H1 (cell line): ENCODE data around the gene CCBE1. TPM values are rescaled to one million over a fixed set of nuclear protein-coding genes. Genes with fewer than 3 reads are reported as not detected.

Experiments used
- CTCF ChIA-PET: fragments of 300-600 bp; sonication (Branson Sonifier 250); formaldehyde crosslinking; loops from one replicate; lab custom pipeline; 2021; ENCODE audit not compliant: partially characterized antibody; lab: Charles Lee
- POLR2A ChIA-PET: fragments of 300-600 bp; sonication (Branson Sonifier 250); formaldehyde crosslinking; loops from one replicate; lab custom pipeline; 2021; ENCODE audit warnings: inconsistent platforms; ENCODE audit not compliant: partially characterized antibody; lab: Charles Lee
- DNase-seq, 2 experiments: peaks; one replicate each; pipeline versions ENCODE4 v3.0.0 to v3.0.0-alpha.2; 2010 to 2022; ENCODE audit warnings: low spot score in 2 of 2, low read depth in 1 of 2, mixed read lengths in 1 of 2
- FAIRE-seq: peaks from 2 replicates; lab custom pipeline; 2011; peaks lifted over from hg19 to GRCh38; lab: Jason Lieb, UNC
- H2AFZ ChIP-seq: 2 replicates; pipeline ENCODE4 v1.8.1; 2012; ENCODE audit warnings: low read length, inconsistent platforms
- H2AK5ac ChIP-seq: 2 replicates; pipeline ENCODE4 v1.6.1; 2013; ENCODE audit warnings: low read depth, low read length
- H2BK120ac ChIP-seq: replicated peaks from 2 replicates; pipeline ENCODE3; 2013; ENCODE audit warnings: low read depth, low read length, inconsistent platforms
- H2BK12ac ChIP-seq: 2 replicates; pipeline ENCODE4 v1.6.1; 2013; ENCODE audit warnings: low read depth, low read length
- H2BK15ac ChIP-seq: 2 replicates; pipeline ENCODE4 v1.6.1; 2013; ENCODE audit warnings: low read length
- H2BK20ac ChIP-seq: 2 replicates; pipeline ENCODE4 v1.6.1; 2013; ENCODE audit warnings: low read length
- H2BK5ac ChIP-seq: 2 replicates; pipeline ENCODE4 v1.6.1; 2013; ENCODE audit warnings: low read depth, low read length
- H3K14ac ChIP-seq: 2 replicates; pipeline ENCODE4 v1.6.1; 2013; ENCODE audit warnings: inconsistent platforms; ENCODE audit not compliant: insufficient read length
- H3K18ac ChIP-seq: 2 replicates; pipeline ENCODE4 v1.6.1; 2013; ENCODE audit warnings: low read length; ENCODE audit errors: extremely low read depth
- H3K23ac ChIP-seq: 2 replicates; pipeline ENCODE4 v1.6.1; 2013; ENCODE audit warnings: inconsistent platforms; ENCODE audit not compliant: insufficient read length
- H3K23me2 ChIP-seq: 2 replicates; pipeline ENCODE4 v1.6.1; 2013; ENCODE audit warnings: low read depth, low read length
- H3K27ac ChIP-seq: 2 replicates; pipeline ENCODE4 v1.6.1; 2011; ENCODE audit warnings: low read depth, low read length, inconsistent platforms
- H3K27me3 ChIP-seq, 4 experiments: replicated peaks in 1 of 4; 1 replicate in 1 of 4; 2 replicates in 3 of 4; pipeline versions ENCODE4 v1.6.1 to v1.8.1; 2011 to 2013; ENCODE audit warnings: low read length in 3 of 4, mild to moderate bottlenecking in 3 of 4, inconsistent platforms in 2 of 4, mixed read lengths in 2 of 4, moderate library complexity in 1 of 4; ENCODE audit not compliant: control insufficient read depth in 3 of 4, insufficient read depth in 3 of 4; ENCODE audit errors: extremely low read depth in 1 of 4
- H3K36me3 ChIP-seq, 4 experiments: 2 replicates each; pipeline versions ENCODE4 v1.6.1 to v1.8.1; 2011 to 2013; ENCODE audit warnings: mild to moderate bottlenecking in 4 of 4, low read length in 3 of 4, moderate library complexity in 2 of 4, control low read depth in 1 of 4, inconsistent platforms in 1 of 4; ENCODE audit not compliant: insufficient read depth in 4 of 4, control insufficient read depth in 2 of 4
- H3K4ac ChIP-seq: replicated peaks from 2 replicates; pipeline ENCODE3; 2013; ENCODE audit warnings: low read length, low read depth, mixed read lengths, inconsistent platforms; ENCODE audit not compliant: insufficient read length
- H3K4me1 ChIP-seq, 4 experiments: replicated peaks in 1 of 4; 1 replicate in 1 of 4; 2 replicates in 3 of 4; pipeline versions ENCODE4 v1.6.1 to v1.8.1; 2011 to 2013; ENCODE audit warnings: low read length in 3 of 4, inconsistent platforms in 2 of 4, mixed read lengths in 1 of 4; ENCODE audit not compliant: insufficient read depth in 4 of 4, control insufficient read depth in 3 of 4
- H3K4me2 ChIP-seq, 2 experiments: 2 replicates each; pipeline versions ENCODE4 v1.6.1 to v1.8.1; 2011 to 2013; ENCODE audit warnings: low read depth in 2 of 2, low read length in 2 of 2, control low read depth in 1 of 2, inconsistent platforms in 1 of 2, mild to moderate bottlenecking in 1 of 2; ENCODE audit not compliant: insufficient read depth in 1 of 2
- H3K4me3 ChIP-seq, 4 experiments: fragments of 200-600, 300-600 bp in 1 of 4; sonication (generic), shearing (Covaris generic), sonication (Bioruptor Twin) in 1 of 4; 2 replicates each; pipeline versions ENCODE4 v1.5.1 to v1.8.1; 2011 to 2016; ENCODE audit warnings: low read length in 4 of 4, low read depth in 3 of 4, control low read depth in 2 of 4, inconsistent platforms in 2 of 4, mild to moderate bottlenecking in 2 of 4, mixed read lengths in 1 of 4, moderate library complexity in 1 of 4; ENCODE audit not compliant: insufficient read depth in 2 of 4; ENCODE audit errors: extremely low read depth in 1 of 4
- H3K56ac ChIP-seq: replicated peaks from 2 replicates; pipeline ENCODE3; 2013; ENCODE audit warnings: low read depth, mild to moderate bottlenecking, mixed read lengths, low read length, inconsistent platforms; ENCODE audit not compliant: insufficient read length
- H3K79me1 ChIP-seq: 2 replicates; pipeline ENCODE4 v1.6.1; 2013; ENCODE audit warnings: low read depth, low read length, control low read depth
- H3K79me2 ChIP-seq, 2 experiments: 2 replicates each; pipeline versions ENCODE4 v1.6.1 to v1.8.1; 2012 to 2013; ENCODE audit warnings: low read length in 2 of 2, mild to moderate bottlenecking in 2 of 2, inconsistent platforms in 1 of 2; ENCODE audit not compliant: insufficient read depth in 2 of 2, control insufficient read depth in 1 of 2
- H3K9ac ChIP-seq, 4 experiments: replicated peaks in 1 of 4; 1 replicate in 1 of 4; 2 replicates in 3 of 4; pipeline versions ENCODE4 v1.6.1 to v1.8.1; 2011 to 2013; ENCODE audit warnings: low read depth in 3 of 4, low read length in 3 of 4, control low read depth in 2 of 4, mild to moderate bottlenecking in 2 of 4, moderate library complexity in 2 of 4, inconsistent platforms in 1 of 4; ENCODE audit errors: extremely low read depth in 1 of 4
- H3K9me3 ChIP-seq, 2 experiments: 2 replicates each; pipeline versions ENCODE4 v1.6.1 to v1.8.1; 2012 to 2013; ENCODE audit warnings: mild to moderate bottlenecking in 2 of 2, moderate library complexity in 2 of 2, control low read depth in 1 of 2, inconsistent platforms in 1 of 2, low read depth in 1 of 2, low read length in 1 of 2, mixed read lengths in 1 of 2; ENCODE audit not compliant: insufficient read depth in 2 of 2
- H4K20me1 ChIP-seq, 2 experiments: replicated peaks in 1 of 2; 2 replicates each; pipeline versions ENCODE3 to v1.8.1; 2011 to 2013; ENCODE audit warnings: inconsistent platforms in 2 of 2, low read length in 2 of 2, mild to moderate bottlenecking in 1 of 2; ENCODE audit not compliant: insufficient read depth in 2 of 2, control insufficient read depth in 1 of 2
- H4K5ac ChIP-seq: 2 replicates; pipeline ENCODE4 v1.6.1; 2013; ENCODE audit warnings: low read length, low read depth, mixed read lengths, inconsistent platforms; ENCODE audit not compliant: insufficient read length
- H4K8ac ChIP-seq: 2 replicates; pipeline ENCODE4 v1.8.0; 2013; ENCODE audit warnings: mild to moderate bottlenecking, moderate library complexity, low read length, inconsistent platforms; ENCODE audit not compliant: insufficient read depth; ENCODE audit errors: extremely low read depth
- H4K91ac ChIP-seq: replicated peaks from 2 replicates; pipeline ENCODE3; 2013; ENCODE audit warnings: low read length, mixed read lengths, inconsistent platforms; ENCODE audit not compliant: insufficient read length
- EGR1 ChIP-seq: IDR thresholded peaks from 2 replicates; pipeline ENCODE4 v1.6.1; 2011; ENCODE audit warnings: low read depth, low read length, borderline replicate concordance
- EP300 ChIP-seq, 2 experiments: IDR thresholded peaks; 1 replicate in 1 of 2; 2 replicates in 1 of 2; pipeline ENCODE4 v1.6.1; 2011 to 2012; ENCODE audit warnings: low read depth in 2 of 2, low read length in 2 of 2, mild to moderate bottlenecking in 2 of 2, borderline replicate concordance in 1 of 2, inconsistent platforms in 1 of 2, moderate library complexity in 1 of 2
- MAFK ChIP-seq: IDR thresholded peaks from 2 replicates; pipeline ENCODE4 v1.6.1; 2012; ENCODE audit warnings: low read depth, mild to moderate bottlenecking, improper control_type of control experiment, low read length
- NANOG ChIP-seq: IDR thresholded peaks from 2 replicates; pipeline ENCODE4 v1.6.1; 2011; ENCODE audit warnings: low read length, low read depth, mild to moderate bottlenecking, inconsistent platforms; ENCODE audit not compliant: insufficient read depth, poor library complexity, severe bottlenecking
- RFX5 ChIP-seq: IDR thresholded peaks from 2 replicates; pipeline ENCODE4 v1.6.1; 2011; ENCODE audit warnings: low read depth, low read length, improper control_type of control experiment, borderline replicate concordance
- RXRA ChIP-seq: IDR thresholded peaks from 2 replicates; pipeline ENCODE4 v1.6.1; 2011; ENCODE audit warnings: low read depth, mild to moderate bottlenecking, low read length, moderate library complexity; ENCODE audit not compliant: insufficient read depth
- SIN3A ChIP-seq, 2 experiments: IDR thresholded peaks in 1 of 2; conservative IDR thresholded peaks in 1 of 2; 2 replicates each; pipeline ENCODE4 v1.6.1; 2011 to 2012; ENCODE audit warnings: low read length in 2 of 2, improper control_type of control experiment in 1 of 2, low read depth in 1 of 2, mild to moderate bottlenecking in 1 of 2
- SP1 ChIP-seq: IDR thresholded peaks from 2 replicates; pipeline ENCODE4 v1.6.1; 2011; ENCODE audit warnings: low read depth, low read length
- WGBS, 2 experiments: shearing (Covaris generic) in 1 of 2; methylation state at CpG; one replicate each; pipeline versions ENCODE4 v1.1.6 to v1.1.7; 2013 to 2015; ENCODE audit warnings: low lambda C conversion rate in 2 of 2, mixed read lengths in 2 of 2, inconsistent platforms in 1 of 2, low coverage in 1 of 2, missing lambda C conversion rate in 1 of 2; ENCODE audit not compliant: insufficient replicate concordance in 2 of 2, insufficient coverage in 1 of 2, insufficient read length in 1 of 2; ENCODE audit errors: extremely low coverage in 1 of 2, missing lambda C conversion rate in 1 of 2; 5-methylcytosine and 5-hydroxymethylcytosine counted together
- polyA plus RNA-seq, 7 experiments: library from polyadenylated mRNA; depleted of rRNA in 3 of 7; stranded (reverse) in 5 of 7; unstranded in 2 of 7; fragments of >200 nt in 5 of 7; fragments of 200-250 nt in 2 of 7; gene quantifications; 1 replicate in 5 of 7; 2 replicates in 1 of 7; 4 replicates in 1 of 7; pipeline versions ENCODE4 v1.2.1 to v1.2.3, GENCODE V29; 2011 to 2013; ENCODE audit warnings: missing spikeins in 2 of 7, mixed read lengths in 2 of 7
- total RNA-seq: library from RNA; stranded (reverse); fragmentation: NEBNext Ultra II Directional; extraction: Animal tissue kit (Norgen Biotek cat#: 25700); gene quantifications from 2 replicates; pipeline ENCODE4 v1.2.1, GENCODE V29; 2021

CCBE1 gene
- total and polyA plus RNA-seq, 2 of the 8 experiments (the other 6 are each of a cell fraction or from before 2014, with no cell fraction given), result 2.1 to 2.6 TPM

GRCh38 chr18:59560556-59560955 is 136.7 kb downstream of the CCBE1 start:
- Histone ChIP-seq H4K91ac (no peak overlapping the region), H3K23me2 (peaks cover 2% of the 10 kb centered on the region; the same call in 1 of the 2 replicates), H2BK15ac (no peak overlapping the region), H3K79me1 (no peaks in the 10 kb centered on the region), H3K18ac (no peak overlapping the region), H3K14ac (no peak overlapping the region), H2AFZ (no peak overlapping the region), H3K4me2 (no peak overlapping the region), H4K8ac (no peak overlapping the region), H3K9ac (no peak overlapping the region), H3K79me2 (no peaks in the 10 kb centered on the region), H3K36me3 (no peaks in the 10 kb centered on the region), H3K4me3 (no peak overlapping the region), H3K23ac (no peak overlapping the region), H2BK5ac (no peak overlapping the region), H3K4ac (no peak overlapping the region), H2AK5ac (no peak overlapping the region), H4K20me1 (no peaks in the 10 kb centered on the region), H4K5ac (no peak overlapping the region), H3K56ac (no peak overlapping the region), H2BK20ac (no peak overlapping the region), H3K27me3 (no peaks in the 10 kb centered on the region), H3K27ac (no peak overlapping the region), H3K4me1 (peaks cover 0 to 7% (median 3%) of the 10 kb centered on the region in 4 experiments; a peak in 5 of 7 replicates), H2BK12ac (no peak overlapping the region), H3K9me3 (peaks cover 0 to 5% of the 10 kb centered on the region in 2 experiments; a peak in 1 of 4 replicates), H2BK120ac (no peak overlapping the region)
- POLR2A ChIA-PET, result no interaction called here
- DNase-seq (no peak), FAIRE-seq (no peak)
- WGBS, 2 experiments, result 83% methylated on average over 7 of the region's 7 CpGs; no CpG with 5 or more reads in 1 of the 2 experiments
- CTCF ChIA-PET, result interaction anchor here (0.7 to 2.7 kb wide), 3 partner anchors 15 to 258 kb away, joined by 3 to 9 read pairs (median 4); no protein-coding TSS in a partner anchor
- TF ChIP-seq RFX5 (no peak), MAFK (no peak), SIN3A (conservative IDR thresholded peaks at IDR 0.05 in 1 of 2, IDR thresholded peaks at IDR 0.05 in 1 of 2; ENCODE audit: low read depth in 1 of 2, low read length in 2 of 2) (no peak), RXRA (no peak), NANOG (no peak), EP300 (IDR thresholded peaks at IDR 0.05; ENCODE audit: borderline replicate concordance in 1 of 2, low read depth in 2 of 2, low read length in 2 of 2) (no peak), EGR1 (no peak), SP1 (no peak)
